ENCODE data around the gene RNF182. TPM values are rescaled to one million over a fixed set of nuclear protein-coding genes. Genes with fewer than 3 reads are reported as not detected.
A peak's percentile ranks its signal among the peaks of the same experiment; 100 is the strongest.
"Not testable (repeated sequence)": the region's sequence is repeated elsewhere in the genome, so short reads cannot be mapped to it uniquely, and the experiment has no call there.

The RNF182 gene
- total RNA-seq, 4 donors from 2014 or later: 0.19 TPM; not detected in 3

DNA sequence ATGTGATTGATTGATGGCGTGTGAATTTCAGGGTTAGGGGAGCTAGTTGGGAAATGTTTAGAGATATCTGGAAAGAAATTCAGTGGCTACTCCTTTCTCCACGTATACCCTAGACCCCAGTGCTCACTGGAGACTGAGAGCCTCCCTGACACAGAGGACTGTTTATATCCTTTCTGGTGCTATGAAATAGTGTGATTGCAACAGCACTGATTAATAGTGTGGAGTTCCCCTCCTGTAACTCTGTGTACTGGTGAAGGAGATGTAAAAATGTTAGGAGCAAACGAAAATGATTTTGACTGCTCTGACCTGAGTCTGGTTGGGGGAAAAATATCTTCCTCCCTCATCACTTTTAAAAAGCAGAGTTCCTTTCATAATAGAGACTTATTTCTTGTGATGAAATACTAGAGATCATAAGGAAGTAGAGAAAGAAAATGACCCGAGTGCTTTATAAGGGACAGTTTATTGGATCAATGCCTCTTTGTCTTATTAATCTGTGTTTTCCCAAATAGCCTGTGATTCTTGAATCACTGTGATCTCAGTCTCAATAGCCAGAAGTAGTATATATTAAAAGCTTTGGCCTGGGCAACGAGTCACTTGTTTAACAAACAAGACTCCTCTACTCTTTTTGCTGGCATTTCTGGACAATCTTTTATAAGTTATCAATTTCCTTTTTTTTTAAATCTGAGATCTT lies 92.3 kb downstream of the RNF182 start:
- Histone ChIP-seq H3K4me1 (no peaks in the 10 kb centered on the region), H3K27me3 (peaks cover 0 to 11% (median 0%) of the 10 kb centered on the region in 4 donors), H3K4me3 (no peak overlapping the region), H3K36me3 (no peaks in the 10 kb centered on the region), H3K9me3 (no peaks in the 10 kb centered on the region), H3K27ac (peak overlapping the region in 1 of 4 donors; percentile 10)
- no peak for DNase-seq
- intact Hi-C loops (cut with DNase I): no loop called here
- TF ChIP-seq, protein P1, sequence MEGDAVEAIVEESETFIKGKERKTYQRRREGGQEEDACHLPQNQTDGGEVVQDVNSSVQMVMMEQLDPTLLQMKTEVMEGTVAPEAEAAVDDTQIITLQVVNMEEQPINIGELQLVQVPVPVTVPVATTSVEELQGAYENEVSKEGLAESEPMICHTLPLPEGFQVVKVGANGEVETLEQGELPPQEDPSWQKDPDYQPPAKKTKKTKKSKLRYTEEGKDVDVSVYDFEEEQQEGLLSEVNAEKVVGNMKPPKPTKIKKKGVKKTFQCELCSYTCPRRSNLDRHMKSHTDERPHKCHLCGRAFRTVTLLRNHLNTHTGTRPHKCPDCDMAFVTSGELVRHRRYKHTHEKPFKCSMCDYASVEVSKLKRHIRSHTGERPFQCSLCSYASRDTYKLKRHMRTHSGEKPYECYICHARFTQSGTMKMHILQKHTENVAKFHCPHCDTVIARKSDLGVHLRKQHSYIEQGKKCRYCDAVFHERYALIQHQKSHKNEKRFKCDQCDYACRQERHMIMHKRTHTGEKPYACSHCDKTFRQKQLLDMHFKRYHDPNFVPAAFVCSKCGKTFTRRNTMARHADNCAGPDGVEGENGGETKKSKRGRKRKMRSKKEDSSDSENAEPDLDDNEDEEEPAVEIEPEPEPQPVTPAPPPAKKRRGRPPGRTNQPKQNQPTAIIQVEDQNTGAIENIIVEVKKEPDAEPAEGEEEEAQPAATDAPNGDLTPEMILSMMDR (IDR thresholded peaks at IDR 0.05): no peak
- TF ChIP-seq POLR2A (IDR thresholded peaks at IDR 0.05): no peak
- 37 to 53% methylated on average over 5 of the region's 5 CpGs for WGBS, 2 donors

DNA sequence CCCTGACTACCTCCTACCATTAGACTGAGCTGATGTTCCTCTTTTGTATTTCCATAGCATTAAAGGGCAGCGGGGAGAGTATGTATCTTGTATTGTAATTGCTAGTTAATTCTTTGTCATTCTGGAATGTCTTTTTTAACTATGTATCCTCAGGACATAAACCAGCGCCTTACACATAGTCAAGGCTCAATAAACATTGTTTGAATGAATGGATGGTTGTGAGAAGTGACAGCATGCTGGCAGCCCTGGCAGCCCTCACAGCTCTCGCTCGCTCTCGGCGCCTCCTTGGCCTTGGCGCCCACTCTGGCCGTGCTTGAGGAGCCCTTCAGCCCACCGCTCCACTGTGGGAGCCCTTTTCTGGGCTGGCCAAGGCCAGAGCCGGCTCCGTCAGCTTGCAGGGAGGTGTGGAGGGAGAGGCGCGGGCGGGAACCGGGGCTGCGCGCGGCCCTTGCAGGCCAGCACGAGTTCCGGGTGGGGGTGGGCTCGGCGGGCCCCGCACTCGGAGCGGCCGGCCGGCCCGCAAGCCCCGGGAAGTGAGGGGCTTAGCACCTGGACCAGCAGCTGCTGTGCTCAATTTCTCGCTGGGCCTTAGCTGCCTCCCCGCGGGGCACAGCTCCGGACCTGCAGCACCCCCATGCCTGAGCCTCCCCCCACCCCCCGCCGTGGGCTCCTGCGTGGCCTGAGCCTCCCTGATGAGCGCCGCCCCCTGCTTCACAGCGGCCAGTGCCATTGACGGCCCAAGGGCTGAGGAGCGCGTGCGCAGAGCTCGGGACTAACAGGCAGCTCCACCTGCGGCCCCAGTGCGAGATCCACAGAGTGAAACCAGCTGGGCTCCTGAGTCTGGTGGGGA lies 93.1 kb downstream of the RNF182 start:
- no peaks in the 10 kb centered on the region for H3K9me3 ChIP-seq
- no peaks in the 10 kb centered on the region for H3K36me3 ChIP-seq
- H3K27me3 ChIP-seq: peaks cover 0 to 6% (median 0%) of the 10 kb centered on the region in 4 donors
- TF ChIP-seq POLR2A (IDR thresholded peaks at IDR 0.05): no peak
- TF ChIP-seq, protein P1 (IDR thresholded peaks at IDR 0.05): no peak
- no peak for DNase-seq
- H3K27ac ChIP-seq: peak overlapping the region in 1 of 4 donors; percentile 10
- 76 to 89% methylated on average over 4 to 12 of the region's 46 CpGs for WGBS, 2 donors
- intact Hi-C loops (cut with DNase I): no loop called here
- H3K4me1 ChIP-seq: no peaks in the 10 kb centered on the region
- H3K4me3 ChIP-seq: no peak overlapping the region

DNA sequence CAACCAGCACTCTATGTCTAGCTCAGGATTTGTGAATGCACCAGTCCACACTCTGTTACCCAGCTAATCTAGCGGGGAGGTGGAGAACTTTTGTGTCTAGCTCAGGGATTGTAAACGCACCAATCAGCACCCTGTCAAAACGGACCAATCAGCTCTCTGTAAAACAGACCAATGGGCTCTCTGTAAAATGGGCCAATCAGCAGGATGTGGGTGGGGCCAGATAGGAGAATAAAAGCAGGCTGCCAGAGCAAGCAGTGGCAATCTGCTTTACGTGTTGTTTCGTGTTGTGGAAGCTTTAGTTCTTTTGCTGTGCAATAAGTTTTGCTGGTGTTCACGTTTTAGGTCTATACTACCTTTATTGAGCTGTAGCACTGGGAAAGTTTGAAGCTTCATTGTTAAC lies 93.8 kb downstream of the RNF182 start:
- H3K27me3 ChIP-seq; intact Hi-C loops (cut with DNase I); H3K4me1 ChIP-seq; DNase-seq; H3K4me3 ChIP-seq; H3K36me3 ChIP-seq; H3K9me3 ChIP-seq; H3K27ac ChIP-seq: not testable (repeated sequence)
- 63 to 75% methylated on average over 6 of the region's 6 CpGs for WGBS, 2 donors

DNA sequence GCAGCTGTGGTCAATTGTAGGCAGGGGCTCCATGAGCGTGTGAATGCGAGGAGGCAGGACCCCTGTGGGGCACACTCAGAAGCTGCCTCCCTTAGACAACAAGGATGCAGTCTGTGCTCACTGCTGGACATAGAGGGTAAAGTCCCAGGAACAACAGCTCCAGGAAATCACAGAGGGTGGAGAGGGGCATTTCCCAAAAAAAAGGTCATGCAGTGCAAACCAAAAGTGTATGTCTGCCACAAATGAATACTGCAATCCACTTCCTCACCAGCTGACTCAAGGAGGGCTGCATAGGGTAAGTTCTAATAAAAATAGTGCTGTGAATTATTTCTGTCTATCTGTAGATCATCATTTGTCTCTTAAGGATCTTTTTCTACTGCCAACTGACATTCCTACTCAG lies 95.8 kb downstream of the RNF182 start:
- Histone ChIP-seq H3K4me3 (no peak overlapping the region), H3K4me1 (no peaks in the 10 kb centered on the region), H3K27ac (no peak overlapping the region), H3K27me3 (peaks cover 0 to 18% (median 0%) of the 10 kb centered on the region in 4 donors), H3K9me3 (no peaks in the 10 kb centered on the region), H3K36me3 (no peaks in the 10 kb centered on the region)
- DNase-seq: no peak
- intact Hi-C loops (cut with DNase I): no loop called here
- TF ChIP-seq POLR2A (IDR thresholded peaks at IDR 0.05): no peak
- TF ChIP-seq, protein P1 (IDR thresholded peaks at IDR 0.05): no peak
- 94 to 100% methylated on average over 1 to 2 of the region's 2 CpGs for WGBS, 2 donors

DNA sequence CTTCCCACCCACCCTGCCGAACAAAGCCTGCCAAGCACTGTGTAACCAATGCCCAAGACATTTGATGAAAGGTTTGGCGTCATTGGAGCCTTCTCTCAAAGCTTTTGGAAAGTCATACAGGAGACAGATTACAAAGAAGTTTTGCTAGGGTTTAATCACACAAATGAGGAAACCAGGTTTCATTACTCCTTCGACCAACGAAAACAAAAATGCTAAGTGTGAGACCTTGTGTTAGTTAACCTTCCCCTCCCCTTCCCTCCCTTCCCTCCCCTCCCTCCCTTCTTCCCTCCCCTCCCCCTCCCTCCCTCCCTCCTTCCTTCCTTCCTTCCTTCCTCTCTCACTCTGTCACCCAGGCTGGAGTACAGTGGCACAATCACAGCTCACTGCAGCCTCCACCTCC lies 96.7 kb downstream of the RNF182 start:
- intact Hi-C loops (cut with DNase I): no loop called here
- Histone ChIP-seq H3K4me3 (no peak overlapping the region), H3K9me3 (no peaks in the 10 kb centered on the region), H3K4me1 (no peaks in the 10 kb centered on the region), H3K27ac (no peak overlapping the region), H3K36me3 (no peaks in the 10 kb centered on the region), H3K27me3 (peaks cover 0 to 18% (median 0%) of the 10 kb centered on the region in 4 donors)
- no peak for DNase-seq
- TF ChIP-seq POLR2A (IDR thresholded peaks at IDR 0.05): no peak
- TF ChIP-seq, protein P1 (IDR thresholded peaks at IDR 0.05): no peak
- 39 to 53% methylated on average over 4 of the region's 4 CpGs for WGBS, 2 donors
